ENCODE results near the gene CDH13. TPM values are rescaled to one million over a fixed set of nuclear protein-coding genes. Genes with fewer than 3 reads are reported as not detected.

Gene CDH13
- total RNA-seq, 3 donors from 2014 or later = 4.9 to 11.2 (median 9.8) TPM

DNA sequence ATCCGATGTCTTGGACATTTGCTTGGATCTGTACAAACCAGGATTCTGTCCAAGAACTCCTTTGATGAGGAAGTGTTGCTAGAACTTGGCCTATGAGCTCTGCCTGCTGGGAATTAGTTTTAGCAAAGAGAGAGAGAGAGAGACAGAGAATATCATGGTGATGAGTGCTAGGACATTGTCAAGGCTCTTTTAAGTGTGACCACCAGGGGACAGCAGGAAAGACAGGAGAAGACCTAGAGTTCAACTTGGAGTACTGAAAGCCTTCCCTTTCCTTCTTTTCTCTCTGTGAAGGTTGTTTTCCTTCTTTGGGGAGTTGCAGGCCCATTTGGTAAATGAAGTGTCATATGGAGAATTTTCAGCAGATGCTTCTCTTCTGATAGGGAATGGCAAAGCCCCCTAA is 791.8 kb downstream of the CDH13 start:
- TF ChIP-seq, protein P1, sequence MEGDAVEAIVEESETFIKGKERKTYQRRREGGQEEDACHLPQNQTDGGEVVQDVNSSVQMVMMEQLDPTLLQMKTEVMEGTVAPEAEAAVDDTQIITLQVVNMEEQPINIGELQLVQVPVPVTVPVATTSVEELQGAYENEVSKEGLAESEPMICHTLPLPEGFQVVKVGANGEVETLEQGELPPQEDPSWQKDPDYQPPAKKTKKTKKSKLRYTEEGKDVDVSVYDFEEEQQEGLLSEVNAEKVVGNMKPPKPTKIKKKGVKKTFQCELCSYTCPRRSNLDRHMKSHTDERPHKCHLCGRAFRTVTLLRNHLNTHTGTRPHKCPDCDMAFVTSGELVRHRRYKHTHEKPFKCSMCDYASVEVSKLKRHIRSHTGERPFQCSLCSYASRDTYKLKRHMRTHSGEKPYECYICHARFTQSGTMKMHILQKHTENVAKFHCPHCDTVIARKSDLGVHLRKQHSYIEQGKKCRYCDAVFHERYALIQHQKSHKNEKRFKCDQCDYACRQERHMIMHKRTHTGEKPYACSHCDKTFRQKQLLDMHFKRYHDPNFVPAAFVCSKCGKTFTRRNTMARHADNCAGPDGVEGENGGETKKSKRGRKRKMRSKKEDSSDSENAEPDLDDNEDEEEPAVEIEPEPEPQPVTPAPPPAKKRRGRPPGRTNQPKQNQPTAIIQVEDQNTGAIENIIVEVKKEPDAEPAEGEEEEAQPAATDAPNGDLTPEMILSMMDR (IDR thresholded peaks at IDR 0.05) = no peak
- Histone ChIP-seq H3K4me1 (ENCODE audit: low read depth) (no peaks in the 10 kb centered on the region), H3K4me3 (no peak overlapping the region), H3K9me3 (no peaks in the 10 kb centered on the region), H3K36me3 (ENCODE audit: low read depth) (no peaks in the 10 kb centered on the region)
- ATAC-seq (no peak), DNase-seq (no peak)
- intact Hi-C loops (cut with DNase I, micrococcal nuclease) = no loop called here

DNA sequence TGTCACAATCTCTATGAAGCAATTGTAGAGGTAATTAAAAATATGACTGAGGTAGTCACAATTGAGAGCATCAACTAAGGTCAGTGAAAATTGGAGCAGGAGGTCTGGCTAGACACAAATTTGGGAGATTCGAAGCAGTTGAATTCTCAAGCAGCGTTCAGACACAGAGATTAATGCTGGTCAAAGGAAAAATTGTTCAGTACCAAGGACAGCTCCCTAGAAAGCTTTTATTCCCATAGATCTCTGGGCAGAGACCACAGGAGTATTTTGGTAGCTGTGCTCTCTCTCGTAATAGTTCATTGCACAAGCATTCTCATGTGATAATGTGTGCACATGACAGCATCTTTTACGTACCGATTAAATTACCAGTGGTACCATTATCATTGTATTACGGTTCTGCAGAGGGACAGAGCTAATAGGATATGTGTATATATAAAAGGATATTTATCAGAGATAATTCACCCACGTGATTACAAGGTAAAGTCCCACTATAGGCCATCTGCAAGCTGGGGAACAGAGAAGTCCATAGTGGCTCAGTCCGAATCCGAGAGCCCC is 793.5 kb downstream of the CDH13 start:
- TF ChIP-seq, protein P1 (IDR thresholded peaks at IDR 0.05) = no peak
- DNase-seq = no peak
- intact Hi-C loops (cut with DNase I, micrococcal nuclease) = no loop called here
- Histone ChIP-seq H3K9me3 (no peaks in the 10 kb centered on the region), H3K4me3 (no peak overlapping the region), H3K36me3 (ENCODE audit: low read depth) (no peaks in the 10 kb centered on the region), H3K4me1 (ENCODE audit: low read depth) (no peaks in the 10 kb centered on the region)
- ATAC-seq = no peak

DNA sequence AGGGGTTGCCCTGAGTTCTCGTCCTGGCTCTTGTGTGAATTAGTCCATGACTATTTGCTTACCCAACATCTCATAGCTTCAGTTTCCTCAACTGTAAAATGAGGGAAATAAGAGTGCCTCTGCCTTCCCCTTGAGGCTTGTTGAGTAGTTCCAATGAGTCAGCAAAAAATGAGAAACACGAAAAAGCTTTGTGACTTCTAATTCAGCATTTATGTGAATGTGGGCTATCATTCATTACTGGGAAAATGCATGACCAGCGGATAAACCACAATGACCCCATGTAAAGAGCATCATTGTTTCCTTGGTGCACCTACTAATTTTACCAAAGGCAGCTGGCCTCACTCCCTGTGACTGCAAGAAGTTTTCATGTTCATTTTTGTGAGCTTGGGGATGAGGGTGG is 806.4 kb downstream of the CDH13 start:
- TF ChIP-seq, protein P1 (IDR thresholded peaks at IDR 0.05) = no peak
- H3K4me1 ChIP-seq (ENCODE audit: low read depth) = no peaks in the 10 kb centered on the region
- no peaks in the 10 kb centered on the region for H3K9me3 ChIP-seq
- intact Hi-C loops (cut with DNase I, micrococcal nuclease) = no loop called here
- ATAC-seq (no peak), DNase-seq (no peak)
- no peak overlapping the region for H3K4me3 ChIP-seq
- no peaks in the 10 kb centered on the region for H3K36me3 ChIP-seq (ENCODE audit: low read depth)

DNA sequence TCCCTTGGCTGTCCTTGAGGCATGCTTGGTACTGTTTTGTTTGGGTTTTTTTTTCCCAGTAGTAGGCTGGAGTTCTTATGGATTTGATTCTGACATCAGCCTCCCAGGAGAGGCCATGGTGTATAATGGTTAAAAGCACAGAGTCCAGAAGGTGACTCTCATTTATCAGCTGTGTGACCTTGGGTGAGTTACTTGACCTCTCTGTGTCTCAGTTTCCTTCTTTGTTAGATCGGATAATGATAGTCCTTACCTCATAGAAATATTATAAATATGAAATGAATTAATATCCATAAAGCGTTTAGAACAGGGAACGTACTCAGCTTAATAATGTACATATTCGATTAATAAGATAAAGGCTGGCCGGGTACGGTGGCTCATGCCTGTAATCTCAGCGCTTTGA is 810.3 kb downstream of the CDH13 start:
- intact Hi-C loops (cut with DNase I, micrococcal nuclease) = no loop called here
- ATAC-seq (no peak), DNase-seq (no peak)
- Histone ChIP-seq H3K9me3 (no peaks in the 10 kb centered on the region), H3K36me3 (ENCODE audit: low read depth) (no peaks in the 10 kb centered on the region), H3K4me1 (ENCODE audit: low read depth) (no peaks in the 10 kb centered on the region), H3K4me3 (no peak overlapping the region)
- TF ChIP-seq, protein P1 (IDR thresholded peaks at IDR 0.05) = no peak

DNA sequence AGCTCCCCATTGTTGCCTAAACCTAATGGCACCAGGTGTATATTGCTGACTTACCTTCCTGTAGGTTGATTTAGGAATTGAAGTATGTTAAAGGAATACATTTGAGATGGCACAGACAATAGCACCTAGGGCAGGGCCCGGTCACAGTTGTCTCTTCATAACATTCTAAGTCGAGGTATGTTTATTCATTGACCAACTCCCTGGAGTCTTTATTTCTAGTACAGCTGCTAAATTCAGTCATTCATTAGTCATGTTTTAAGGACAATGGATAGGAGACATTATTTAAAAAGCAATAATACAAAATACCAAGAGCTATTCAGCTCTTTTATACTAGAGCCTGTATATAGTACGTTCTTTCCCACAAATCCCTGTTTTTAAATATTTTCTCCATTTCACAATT is 811.6 kb downstream of the CDH13 start:
- DNase-seq (no peak), ATAC-seq (no peak)
- intact Hi-C loops (cut with DNase I, micrococcal nuclease) = no loop called here
- TF ChIP-seq, protein P1 (IDR thresholded peaks at IDR 0.05) = no peak
- Histone ChIP-seq H3K4me3 (no peak overlapping the region), H3K4me1 (ENCODE audit: low read depth) (no peaks in the 10 kb centered on the region), H3K9me3 (no peaks in the 10 kb centered on the region), H3K36me3 (ENCODE audit: low read depth) (no peaks in the 10 kb centered on the region)

DNA sequence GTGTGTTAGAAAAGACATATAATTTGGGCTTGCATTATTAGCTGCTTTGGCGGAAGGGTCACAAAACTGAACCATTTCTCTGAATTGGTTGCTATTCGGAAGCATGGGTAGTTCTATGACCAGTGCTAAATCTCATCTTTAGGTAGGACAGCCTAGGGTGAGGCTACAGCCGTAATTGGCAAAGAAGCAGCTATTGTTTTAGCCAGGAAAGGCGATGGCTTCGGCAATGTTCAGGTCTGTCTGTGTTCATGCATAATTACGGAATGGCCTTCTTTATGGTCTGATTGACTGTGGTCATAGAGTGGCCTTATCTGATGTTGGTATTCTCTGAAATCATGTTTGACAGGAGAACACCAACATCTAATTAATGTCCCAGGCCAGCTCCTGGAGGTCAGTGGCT is 812.6 kb downstream of the CDH13 start:
- no peaks in the 10 kb centered on the region for H3K4me1 ChIP-seq (ENCODE audit: low read depth)
- TF ChIP-seq, protein P1 (IDR thresholded peaks at IDR 0.05) = no peak

More for the DNA sequence above, 812.6 kb downstream of the CDH13 start:
- Histone ChIP-seq H3K4me3 (no peak overlapping the region), H3K36me3 (ENCODE audit: low read depth) (no peaks in the 10 kb centered on the region), H3K9me3 (no peaks in the 10 kb centered on the region)
- no peak for DNase-seq
- intact Hi-C loops (cut with DNase I, micrococcal nuclease) = no loop called here
- no peak for ATAC-seq

Measured in mucosa of descending colon (tissue), 3 donors.